GM10248 (cell line): ENCODE results near the gene FBXW7.

Experiments used
- CTCF ChIA-PET: fragments of 300-600 bp; sonication (Branson Sonifier 250); formaldehyde crosslinking; extraction: SDS; loops from one replicate; lab custom pipeline; 2021; ENCODE audit warnings: antibody characterized with exemption; lab: Yijun Ruan, JAX
- POLR2A ChIA-PET: fragments of 350-650 bp; sonication (Branson Sonifier 250); formaldehyde crosslinking; extraction: SDS; loops from one replicate; lab custom pipeline; 2020; ENCODE audit warnings: antibody characterized with exemption; lab: Yijun Ruan, JAX
- DNase-seq: peaks from one replicate; pipeline ENCODE4 v3.0.0; 2012; ENCODE audit errors: extremely low spot score
- TF ChIP-seq, protein P1 (sequence below): IDR thresholded peaks from 2 replicates; pipeline ENCODE4 v1.5.1; 2012; ENCODE audit warnings: mild to moderate bottlenecking, low read depth; ENCODE audit errors: extremely low read depth, missing control alignments, control extremely low read depth

FBXW7 gene

DNA sequence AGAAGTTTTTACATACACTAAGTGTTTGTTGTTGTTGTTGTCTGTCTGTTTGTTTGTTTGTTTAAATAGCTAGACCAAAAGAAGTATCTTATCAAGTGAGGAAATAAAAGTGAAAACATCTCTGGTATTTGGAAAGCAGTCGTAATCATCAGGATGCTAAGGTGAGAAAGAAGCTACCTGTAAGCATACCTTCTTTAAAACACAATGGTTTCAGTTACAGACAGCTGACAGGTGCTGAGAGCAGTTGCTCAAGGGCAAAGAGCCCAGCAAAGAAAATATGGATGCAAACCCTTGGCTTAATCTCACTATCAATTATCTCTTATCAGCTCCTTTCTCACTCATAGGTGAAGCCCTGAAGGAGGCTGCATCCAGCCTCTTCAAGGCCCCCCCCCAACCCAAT lies 42.8 kb upstream of the FBXW7 start:
- DNase-seq = no peak
- POLR2A ChIA-PET = no interaction called here
- CTCF ChIA-PET = interaction anchor here (1.0 to 3.5 kb wide), 9 partner anchors 11 to 157 kb away, joined by 3 to 24 read pairs (median 5); no protein-coding TSS in a partner anchor
- TF ChIP-seq, protein P1, sequence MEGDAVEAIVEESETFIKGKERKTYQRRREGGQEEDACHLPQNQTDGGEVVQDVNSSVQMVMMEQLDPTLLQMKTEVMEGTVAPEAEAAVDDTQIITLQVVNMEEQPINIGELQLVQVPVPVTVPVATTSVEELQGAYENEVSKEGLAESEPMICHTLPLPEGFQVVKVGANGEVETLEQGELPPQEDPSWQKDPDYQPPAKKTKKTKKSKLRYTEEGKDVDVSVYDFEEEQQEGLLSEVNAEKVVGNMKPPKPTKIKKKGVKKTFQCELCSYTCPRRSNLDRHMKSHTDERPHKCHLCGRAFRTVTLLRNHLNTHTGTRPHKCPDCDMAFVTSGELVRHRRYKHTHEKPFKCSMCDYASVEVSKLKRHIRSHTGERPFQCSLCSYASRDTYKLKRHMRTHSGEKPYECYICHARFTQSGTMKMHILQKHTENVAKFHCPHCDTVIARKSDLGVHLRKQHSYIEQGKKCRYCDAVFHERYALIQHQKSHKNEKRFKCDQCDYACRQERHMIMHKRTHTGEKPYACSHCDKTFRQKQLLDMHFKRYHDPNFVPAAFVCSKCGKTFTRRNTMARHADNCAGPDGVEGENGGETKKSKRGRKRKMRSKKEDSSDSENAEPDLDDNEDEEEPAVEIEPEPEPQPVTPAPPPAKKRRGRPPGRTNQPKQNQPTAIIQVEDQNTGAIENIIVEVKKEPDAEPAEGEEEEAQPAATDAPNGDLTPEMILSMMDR = no peak

DNA sequence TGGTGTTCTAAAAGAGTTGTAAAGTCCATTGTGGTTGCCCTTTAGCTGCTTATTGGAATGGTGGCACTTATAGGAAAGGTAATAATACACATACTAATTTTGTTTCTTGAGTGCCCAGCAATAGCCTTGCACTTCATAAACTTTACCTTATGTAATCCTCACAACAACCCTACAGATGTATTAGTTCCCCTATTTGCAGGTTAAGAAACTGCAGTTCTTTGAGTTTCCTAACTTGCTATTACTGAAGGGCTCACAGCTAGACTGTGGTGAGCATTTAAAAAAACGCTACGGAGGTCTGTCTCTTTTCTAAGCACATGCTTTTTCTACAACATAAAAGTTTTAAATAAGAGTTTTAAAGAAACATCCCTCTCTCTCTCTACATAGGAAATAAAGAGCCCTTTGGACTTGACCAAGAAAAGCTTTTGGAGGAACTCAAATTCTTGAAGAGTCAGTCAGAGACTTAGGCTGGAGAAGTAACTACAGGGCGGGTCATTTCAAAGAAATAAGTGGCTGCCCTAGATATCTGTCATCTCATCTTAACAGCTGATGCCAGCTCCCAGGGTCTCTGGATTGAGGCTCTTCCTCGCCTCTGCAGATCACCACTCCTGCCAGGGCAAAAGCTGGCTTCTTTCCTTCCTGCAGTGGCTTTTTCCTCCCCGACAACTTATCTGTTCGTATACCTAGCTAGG lies 42.0 kb upstream of the FBXW7 start:
- ChIA-PET POLR2A (interaction anchor here (0.6 kb wide), 1 partner anchor 52 kb away, joined by 3 read pairs; no protein-coding TSS in a partner anchor), CTCF (interaction anchor here (1.0 to 3.5 kb wide), 7 partner anchors 10 to 158 kb away, joined by 3 to 24 read pairs (median 5); no protein-coding TSS in a partner anchor)
- TF ChIP-seq, protein P1 = no peak
- DNase-seq = no peak

DNA sequence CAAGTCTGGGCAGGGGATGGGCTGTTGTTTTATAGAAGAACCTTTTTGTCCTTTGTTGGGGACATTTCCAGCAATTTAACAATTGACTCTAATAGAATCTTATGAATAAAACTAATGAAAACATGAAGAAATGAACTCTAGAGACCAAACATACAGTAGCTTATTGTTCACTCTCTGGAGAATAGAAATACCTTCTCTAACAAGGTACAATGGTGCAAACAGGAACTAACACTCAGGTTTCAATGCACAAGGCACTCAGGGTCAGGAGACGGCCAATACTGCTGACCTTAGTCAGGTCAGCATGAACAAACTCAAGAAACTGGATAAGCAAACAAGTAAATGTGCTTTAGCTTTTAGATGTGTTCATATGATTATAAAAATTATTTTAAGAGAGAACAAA lies 39.6 kb upstream of the FBXW7 start:
- DNase-seq = no peak
- CTCF ChIA-PET = interaction anchor here (0.8 to 3.5 kb wide), 5 partner anchors 10 to 14 kb away, joined by 3 to 24 read pairs (median 3); no protein-coding TSS in a partner anchor
- POLR2A ChIA-PET = no interaction called here
- TF ChIP-seq, protein P1 = no peak

DNA sequence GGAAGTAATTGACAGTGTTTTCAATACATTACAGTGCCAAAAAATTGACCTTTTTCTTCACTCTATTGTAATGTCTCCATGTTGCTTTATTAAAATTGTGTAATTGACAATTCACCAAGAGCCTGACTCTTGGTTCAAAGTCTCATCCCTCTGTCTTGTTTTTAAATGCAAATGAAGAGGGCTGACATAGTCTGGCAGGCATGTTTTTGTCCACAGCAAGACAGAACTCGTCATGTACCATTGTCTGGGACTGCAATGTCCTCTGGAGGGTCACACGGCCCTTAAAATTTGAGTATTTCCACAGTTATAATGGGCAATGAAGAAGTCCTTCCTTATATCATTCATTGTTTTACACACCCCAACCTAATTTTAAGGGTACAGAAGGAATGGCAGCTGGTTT lies 38.0 kb upstream of the FBXW7 start:
- POLR2A ChIA-PET = no interaction called here
- DNase-seq = no peak
- TF ChIP-seq, protein P1 = no peak
- CTCF ChIA-PET = interaction anchor here (1.4 kb wide), 1 partner anchor 13 kb away, joined by 3 read pairs; no protein-coding TSS in a partner anchor

DNA sequence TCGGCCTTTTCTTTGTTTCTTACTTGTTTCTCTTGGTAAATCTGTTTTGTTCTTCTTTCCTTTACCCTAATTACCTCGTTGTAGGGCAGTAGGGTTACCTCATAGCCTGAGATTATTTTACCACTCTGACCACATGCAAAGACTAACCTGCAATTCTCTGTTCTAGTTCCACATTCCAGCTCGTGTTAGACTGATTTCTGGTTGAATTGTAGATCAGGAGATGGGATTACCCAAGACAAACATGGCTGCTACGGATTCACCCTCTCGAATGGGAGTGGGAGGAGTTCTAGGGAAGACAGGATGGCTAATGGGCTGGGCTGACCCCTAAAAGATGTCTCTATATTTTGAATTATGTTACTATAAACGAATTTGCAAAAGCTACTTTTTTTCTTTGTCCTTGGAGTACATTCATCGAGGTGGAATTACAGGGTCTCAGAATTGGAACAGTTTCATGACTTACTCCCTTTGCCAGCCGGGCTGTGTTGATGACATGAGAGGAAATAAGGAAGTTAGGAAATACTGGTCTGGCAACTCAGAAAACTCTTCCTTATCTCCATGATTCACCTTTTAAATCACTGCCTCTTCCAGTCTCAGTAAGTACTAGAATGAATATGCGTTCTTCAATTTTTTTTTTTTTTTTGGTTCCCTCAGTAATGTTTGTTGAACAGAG lies 36.7 kb upstream of the FBXW7 start:
- ChIA-PET POLR2A (no interaction called here), CTCF (interaction anchor here (1.0 to 2.7 kb wide), 9 partner anchors 8 to 71 kb away, joined by 3 to 8 read pairs (median 4); no protein-coding TSS in a partner anchor)
- DNase-seq = no peak
- TF ChIP-seq, protein P1 = no peak

DNA sequence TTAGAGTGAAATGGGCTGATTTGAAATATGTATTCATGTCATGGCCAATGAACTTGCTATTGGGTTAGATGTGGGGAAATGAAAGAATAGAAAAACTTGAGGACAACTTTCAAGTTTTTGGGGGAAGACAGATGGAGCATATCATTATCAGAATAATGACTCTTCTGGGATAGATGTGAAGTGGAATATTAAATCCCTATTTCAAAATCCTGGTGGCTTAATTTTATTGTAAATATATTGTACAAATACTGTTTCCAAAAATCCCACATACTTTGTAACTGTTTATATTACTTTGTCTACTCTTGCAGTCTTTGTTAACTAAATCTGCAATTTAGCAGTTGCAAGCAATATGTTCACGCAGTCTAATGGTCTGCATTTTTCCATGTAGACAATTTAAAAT lies 35.9 kb upstream of the FBXW7 start:
- POLR2A ChIA-PET = no interaction called here
- DNase-seq = no peak
- CTCF ChIA-PET = interaction anchor here (1.0 to 2.7 kb wide), 8 partner anchors 9 to 54 kb away, joined by 3 to 8 read pairs (median 3); no protein-coding TSS in a partner anchor
- TF ChIP-seq, protein P1 = no peak
